GM19395 (cell line): ENCODE results near the gene BABAM2.

Source experiments
- ATAC-seq: cut with Tn5 transposase; IDR thresholded peaks from one replicate; pipeline ENCODE4 v1.9.1; 2021; ENCODE audit warnings: mild to moderate bottlenecking, moderate library complexity; ENCODE audit not compliant: unreplicated experiment

Gene BABAM2

DNA sequence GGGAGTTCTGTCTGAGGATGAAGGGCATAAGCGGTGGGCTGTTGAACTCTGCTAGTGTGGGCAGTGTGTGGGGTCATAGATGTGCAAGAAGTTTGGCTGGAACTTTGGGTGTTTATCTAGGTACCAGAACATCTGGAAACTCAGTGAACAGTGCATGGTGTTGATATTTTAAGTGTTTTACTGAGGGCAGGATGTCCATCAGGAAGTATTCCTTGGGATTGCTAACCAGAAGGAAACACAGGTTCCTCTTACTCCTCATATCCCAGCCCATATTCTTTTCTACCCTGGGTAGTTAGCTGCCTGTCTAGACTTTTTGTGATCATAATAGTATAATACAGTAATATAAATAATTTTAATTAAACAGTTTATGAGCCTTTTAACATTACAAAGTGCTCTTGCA, 15.5 kb downstream of the BABAM2 start:
- ATAC-seq = no peak

DNA sequence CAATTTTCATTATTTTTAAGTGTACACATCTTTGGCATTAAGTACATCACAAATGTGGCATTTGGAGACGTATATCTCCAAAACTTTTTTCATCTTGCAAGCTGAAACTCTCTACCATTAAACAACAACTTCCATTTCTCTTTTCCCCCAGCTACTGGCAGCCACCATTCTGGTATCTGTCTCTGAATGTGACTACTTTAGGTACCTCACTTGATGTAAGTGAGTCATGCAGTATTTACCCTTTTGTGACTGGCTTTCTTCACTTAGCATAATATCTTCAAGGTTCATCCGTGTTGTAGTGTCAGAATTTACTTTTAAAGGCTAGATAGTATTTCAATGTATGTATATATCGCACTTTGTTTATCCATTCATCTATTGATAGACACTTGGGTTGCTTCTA, 17.0 kb downstream of the BABAM2 start:
- no peak for ATAC-seq

DNA sequence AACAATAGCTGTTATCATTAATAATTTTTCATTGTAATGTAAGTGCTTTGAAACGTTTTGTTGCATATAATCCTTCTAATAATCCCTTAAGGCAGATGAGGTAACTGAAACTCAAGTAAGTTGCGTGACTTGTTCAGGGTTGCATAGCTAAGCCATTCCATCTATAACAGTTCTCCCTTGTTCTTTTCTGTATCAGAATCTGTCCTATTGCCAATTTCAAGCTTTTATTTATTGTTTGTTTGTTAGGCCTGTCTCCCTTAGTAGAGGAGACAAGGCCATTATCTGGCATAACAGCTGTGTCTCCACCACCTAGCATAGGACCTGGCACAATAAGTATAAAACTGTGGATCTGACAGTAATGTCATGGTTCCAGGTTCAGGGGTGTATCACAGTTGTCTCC, 19.4 kb downstream of the BABAM2 start:
- ATAC-seq = no peak

DNA sequence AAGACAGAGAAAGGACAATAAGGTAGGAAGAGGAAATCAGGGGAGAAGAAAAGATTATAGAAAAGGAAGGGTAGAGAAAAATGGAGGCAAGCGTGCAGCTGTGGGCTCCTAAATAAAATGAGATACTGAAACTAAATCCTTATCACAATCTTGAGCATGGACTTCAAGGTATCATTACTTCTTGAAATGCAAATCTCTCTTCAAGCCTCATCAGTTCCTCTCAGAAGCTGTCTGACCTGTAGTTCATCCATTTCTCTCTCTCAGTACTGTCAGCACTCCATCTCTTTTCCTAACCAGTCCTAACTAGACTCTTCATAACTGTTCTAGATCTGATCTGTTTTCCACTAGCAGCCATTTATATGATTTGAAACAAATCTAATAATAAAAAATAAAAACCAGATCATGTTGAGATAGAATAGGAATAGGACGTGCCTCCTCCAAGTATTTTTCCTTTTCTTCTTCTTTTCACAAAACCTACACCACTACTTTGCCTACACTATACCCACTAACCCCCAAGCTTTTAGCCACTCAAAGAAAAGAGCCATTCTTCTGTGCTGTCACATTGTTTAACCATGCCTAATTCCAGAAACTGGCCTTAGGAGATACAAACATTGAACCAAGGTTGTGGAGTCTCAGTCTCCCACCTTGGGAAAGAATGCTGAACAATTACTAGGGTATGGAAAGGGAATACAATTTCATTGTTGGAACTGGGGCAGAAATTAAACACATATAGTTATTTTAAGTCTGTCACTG, 21.1 kb downstream of the BABAM2 start:
- no peak for ATAC-seq

DNA sequence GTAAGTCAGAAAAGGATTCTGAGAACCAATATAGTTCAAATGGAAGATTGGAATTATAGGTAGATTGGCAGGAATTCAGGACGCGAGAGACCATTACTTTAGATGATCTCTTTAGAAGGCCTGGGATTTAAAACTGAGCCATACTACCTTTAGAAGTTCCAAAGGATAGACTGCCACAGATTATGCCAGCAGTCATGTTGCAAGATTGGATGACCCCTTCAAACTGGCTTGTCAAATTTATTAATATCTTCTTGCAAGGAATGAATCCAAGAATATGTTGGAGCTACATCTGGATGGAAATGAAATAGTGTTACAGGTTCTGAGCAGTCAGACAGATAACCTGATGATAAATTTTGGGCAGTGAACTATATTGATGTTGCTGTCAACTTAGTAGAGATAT, 22.0 kb downstream of the BABAM2 start:
- no peak for ATAC-seq

DNA sequence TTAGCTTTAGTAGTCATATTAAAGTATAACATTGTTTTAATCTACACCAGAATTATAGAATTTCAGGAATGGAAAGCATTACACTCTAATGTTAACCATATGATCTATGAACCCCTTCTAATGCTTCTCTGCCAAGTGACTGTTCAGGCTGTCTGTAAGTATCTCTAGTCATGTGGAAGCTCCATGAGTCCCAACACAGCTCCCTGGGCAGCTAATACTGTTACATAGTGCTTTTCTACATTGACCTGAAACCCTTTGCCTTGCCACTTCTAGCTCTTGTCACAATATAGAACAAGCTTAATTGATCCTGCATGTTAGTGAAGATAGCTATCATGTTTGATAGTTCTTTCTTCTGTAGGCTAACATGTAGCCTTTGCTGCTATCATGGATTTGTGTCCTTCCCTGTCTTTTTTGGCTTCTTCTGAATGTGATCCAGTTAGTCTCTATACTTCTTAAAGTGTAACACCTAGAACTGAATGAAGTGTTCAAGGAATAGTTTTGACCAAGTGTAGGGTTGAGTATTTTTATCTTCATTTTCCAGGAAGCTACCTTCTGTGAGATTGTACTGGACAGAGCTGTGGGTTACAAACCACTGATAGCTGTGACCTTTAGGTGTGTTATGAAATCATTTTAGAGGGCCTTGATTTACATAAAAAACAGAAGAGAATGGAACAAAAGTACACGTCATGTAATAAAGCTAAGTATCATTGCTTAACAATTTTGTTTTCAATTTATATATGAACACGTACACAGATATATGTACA, 23.7 kb downstream of the BABAM2 start:
- ATAC-seq = no peak

DNA sequence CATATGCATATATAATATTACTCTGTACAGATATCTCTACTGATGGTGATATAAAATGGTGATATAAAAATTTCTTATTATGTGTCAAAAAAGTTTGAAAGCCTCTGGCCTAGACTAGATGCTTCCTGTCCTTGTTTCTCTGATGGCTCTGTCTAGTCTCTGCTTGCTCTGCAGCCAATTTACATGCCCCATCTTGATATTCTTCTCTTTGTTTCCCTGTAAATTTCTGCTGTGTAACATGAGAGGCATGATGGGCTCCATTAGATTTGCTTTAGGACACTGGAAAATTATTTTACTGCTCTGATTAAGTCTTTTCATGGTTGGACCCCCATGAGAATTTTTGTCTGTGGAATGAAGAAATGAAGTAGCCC, 24.3 kb downstream of the BABAM2 start:
- no peak for ATAC-seq

DNA sequence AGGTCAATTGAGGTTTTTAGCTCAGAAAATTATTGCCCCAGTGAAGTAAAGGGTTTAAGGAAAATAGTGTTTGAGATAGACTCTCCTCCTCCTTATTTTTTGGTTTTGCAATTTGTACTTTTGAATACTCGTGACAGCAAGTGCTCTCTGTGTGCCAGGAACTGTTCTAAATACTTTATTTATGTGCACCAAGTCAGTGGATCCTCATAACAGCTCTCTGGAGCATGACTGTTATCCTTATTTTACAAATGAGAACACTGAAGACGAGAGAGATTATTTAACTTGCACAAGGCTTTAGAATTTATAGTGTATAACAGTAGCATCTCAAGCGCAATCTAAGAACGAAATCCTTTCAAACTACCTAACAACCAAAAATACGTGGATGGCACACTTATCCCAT, 24.7 kb downstream of the BABAM2 start:
- no peak for ATAC-seq

DNA sequence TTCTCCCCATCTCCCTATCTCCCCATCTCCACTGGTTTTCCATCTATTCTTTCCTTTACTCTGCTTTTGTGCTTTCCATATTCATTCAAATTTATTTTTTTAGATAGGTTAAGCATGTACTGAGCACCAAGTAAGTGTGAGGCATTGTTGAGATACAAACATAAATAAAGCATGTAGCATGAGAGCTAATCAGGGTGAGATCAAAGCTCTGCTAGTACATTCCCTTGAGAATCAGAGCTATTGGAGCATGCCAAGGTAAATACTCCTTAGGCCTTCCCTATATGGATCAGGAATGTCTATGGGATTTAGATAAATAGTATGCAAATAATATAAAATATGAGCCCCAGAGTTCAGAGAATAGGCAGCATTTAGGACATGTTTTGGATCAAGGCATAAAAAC, 25.3 kb downstream of the BABAM2 start:
- no peak for ATAC-seq

DNA sequence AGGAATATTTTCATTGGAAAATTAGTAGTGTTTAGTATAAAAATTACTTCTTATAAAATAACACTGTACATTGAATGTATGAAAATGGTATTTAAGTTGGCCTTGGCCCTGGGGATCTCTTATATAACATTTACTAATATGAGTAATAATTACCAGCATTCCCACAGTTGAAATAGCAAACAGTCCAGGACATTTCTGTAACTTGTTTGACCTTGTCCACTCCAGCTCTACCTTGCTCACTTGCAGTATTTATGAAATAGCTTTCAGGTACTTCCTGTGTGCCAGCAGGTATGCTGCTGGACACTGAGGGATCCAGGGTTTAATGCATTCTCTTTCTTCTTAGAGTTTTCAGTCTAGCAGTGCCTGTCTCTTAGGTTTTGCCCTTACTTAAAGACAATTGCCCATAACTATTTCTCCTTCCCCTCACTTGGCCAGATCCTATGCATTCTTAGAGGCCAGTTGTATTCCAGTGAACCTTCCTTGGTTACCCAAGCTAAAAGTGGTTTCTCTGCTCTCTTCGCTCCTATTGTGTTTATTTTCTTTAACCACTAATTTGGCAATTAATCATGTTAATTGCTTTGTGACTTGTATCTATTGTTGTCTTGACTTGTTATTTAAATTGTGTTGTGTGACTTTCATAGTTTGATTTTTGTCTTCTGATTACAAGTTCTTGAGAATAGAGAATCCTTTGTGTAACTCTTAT, 25.9 kb downstream of the BABAM2 start:
- ATAC-seq = no peak

DNA sequence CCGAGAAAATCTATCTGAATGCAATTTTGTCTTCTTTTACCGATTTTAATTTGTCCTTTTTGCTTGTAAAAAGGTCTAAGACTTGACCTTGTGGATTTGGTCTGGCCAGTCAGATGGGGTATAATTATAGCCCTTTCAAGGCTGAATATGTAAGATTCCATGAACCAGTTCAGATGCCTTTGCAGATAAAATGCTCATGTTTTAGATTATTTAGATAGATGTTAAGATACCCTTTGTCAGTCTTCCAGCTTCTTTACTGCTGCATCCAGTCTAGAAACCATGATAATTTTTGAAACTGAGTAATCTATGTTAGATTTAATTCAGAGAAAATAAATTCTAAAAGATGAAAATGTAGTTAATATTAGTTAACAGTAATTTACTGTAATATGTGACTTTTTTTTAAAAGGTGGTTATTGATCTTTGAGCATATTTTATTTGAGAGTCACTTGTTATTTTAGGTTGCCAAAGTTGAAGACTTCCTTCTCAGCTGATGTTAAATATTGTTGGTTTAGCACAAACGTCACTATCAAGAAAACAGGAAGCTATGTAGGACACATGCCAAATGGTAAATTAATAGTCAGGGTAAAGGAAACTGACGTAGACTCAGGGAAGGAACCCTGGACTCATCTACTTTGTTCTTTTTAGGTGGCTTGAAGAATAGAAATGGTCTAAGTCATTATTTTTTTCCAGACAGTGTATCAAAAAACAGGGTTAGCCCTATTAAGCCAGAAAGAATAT, 29.8 kb downstream of the BABAM2 start:
- no peak for ATAC-seq

DNA sequence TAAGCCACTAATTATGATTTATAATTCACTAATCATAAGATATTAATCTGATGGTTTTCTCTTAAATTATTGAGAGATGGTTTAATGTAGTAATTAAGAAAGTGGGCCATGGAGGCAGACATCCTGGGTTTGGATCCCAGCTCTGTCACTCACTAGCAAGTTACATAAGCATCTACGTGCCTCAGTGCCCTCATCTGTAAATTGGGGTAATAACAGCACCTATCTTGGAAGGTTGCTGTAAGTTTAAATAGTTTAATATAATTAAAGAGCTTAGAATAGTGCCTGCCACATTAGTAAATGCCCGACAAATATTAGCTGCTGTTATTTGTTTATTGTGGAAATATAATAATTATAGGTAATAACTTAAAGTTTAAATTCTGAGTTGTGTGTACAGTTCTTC, 30.9 kb downstream of the BABAM2 start:
- ATAC-seq = no peak

DNA sequence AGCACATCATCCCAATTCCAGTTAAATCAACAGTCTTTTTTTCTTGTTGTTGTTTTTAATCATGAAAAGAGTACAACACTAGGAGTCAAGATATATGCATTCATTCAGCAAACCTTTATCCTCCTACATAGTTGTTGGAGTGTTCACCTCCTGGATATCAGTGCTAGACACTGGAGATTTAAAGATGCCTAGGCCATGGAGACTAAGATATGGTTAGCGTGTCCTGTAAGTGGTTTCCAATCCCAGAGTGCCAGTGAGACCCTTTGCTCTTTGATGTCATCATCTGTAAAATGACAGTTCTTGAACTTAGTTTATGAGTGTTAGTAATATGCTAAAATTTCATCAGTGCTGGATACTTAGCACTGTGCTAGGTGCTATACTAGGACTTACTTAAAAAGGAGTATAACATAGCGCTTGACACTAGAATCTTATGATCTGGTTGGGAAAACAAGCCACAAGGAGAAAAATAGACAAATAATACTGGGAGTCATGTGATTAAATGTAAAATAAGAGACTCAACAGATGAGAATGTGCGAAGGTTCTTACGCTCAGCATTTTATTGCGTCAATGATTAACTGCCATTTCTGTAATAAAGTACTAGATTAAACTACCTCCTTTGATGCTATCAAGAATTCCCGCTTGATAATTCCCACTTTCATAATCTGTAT, 31.5 kb downstream of the BABAM2 start:
- ATAC-seq = no peak

DNA sequence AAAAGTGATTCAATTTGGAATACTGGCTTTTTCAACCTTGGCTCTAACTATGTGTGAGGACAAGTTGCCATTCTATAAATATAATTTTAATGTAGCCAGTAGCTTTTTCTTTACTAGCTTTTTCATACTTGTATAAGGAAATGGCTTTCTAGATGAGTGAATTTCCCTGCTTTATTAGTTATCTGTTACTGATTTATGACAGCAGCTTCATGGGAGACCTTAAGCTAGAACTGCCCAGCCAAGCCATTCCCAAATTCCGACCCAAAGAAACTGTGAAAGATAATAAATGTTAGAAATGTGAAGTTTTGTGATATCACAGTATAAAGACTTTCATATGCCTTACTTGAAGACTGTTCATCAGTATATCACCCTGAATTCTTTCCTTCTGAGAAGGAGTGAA, 32.3 kb downstream of the BABAM2 start:
- ATAC-seq = no peak

DNA sequence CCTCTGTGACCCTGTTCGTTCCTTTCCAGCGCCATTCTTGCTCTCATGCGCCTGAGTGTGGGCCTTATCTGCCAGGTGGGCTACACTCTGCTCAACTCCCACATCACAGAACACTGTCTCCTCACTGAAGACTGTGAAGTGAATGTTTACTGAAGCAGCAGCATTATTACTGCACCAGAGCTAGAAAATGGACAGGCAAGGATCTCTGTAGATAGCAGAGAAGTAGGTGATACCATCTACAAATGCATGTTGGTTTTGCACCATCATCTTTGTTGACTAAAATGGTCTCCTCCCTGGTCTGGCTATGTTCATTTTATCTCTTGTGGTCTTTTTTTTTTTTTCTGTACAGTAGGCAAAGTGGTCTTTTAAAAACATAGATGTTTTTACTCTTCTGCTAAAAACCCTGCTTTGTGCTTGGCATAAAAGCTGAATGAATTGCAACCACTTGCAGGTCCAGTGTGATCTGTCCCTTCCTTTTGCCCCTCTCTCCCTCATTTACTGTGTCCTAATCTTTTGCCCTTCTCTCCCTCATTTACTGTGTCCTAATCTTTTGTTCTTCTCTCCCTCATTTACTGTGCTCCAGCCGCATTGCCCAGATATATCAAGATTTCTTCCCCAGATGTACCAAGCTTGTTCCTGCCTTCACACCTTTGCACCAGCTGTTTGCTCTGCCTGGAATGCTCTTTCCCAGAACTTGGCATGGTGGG, 35.4 kb downstream of the BABAM2 start:
- ATAC-seq = no peak

DNA sequence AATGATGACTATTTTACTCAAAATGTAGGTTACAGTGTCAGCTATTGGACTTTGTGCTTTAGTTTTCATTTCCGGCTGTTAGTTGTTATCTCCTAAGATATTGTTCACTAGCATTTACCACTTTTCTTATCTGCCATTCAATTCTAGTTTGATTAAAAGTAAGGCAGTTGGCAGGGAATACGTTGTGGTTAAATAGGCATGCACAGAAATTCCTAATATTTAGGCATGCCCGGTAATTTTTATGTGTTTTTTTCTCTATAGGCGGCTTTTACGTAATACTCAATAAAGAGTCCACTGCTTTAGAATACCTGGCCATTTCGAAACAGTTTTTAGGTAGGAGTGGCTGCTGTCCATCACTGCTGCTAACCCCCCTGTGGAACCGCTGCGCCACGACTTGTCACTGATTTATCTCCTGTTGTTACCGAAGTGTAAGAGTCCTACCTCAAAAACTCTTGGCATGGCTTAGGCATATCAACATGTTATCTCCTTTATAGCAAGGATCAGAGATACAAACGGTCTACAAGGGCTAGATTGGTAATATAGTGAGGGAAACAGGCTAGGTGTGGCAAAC, 39.5 kb downstream of the BABAM2 start:
- no peak for ATAC-seq

DNA sequence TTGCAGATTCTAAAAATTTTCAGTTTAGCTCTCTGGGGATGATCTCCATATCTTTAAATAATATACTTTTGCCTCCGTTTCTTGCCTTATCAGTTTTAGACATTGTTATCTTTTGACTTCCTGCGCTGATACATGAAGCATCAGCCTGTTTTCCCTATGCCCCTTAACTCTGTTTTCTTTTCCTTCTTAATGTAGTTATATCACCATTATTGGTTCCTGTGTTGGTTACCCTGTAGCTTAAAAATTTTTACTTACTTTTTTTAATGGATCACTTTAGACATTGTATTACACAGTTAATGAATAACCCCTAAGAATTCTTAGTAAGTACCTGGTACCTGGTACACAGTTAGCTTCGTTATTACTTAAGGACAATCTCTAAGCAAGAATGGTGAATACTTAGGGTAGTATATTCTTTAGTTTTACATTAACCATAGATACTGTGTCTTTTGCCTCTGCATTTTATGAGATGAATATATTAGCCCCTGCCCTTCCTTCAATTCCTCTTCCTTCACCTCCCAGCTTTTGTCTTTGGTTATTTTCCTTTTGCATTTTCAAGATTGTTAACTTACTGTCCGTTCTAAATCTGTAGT, 40.9 kb downstream of the BABAM2 start:
- ATAC-seq = no peak

DNA sequence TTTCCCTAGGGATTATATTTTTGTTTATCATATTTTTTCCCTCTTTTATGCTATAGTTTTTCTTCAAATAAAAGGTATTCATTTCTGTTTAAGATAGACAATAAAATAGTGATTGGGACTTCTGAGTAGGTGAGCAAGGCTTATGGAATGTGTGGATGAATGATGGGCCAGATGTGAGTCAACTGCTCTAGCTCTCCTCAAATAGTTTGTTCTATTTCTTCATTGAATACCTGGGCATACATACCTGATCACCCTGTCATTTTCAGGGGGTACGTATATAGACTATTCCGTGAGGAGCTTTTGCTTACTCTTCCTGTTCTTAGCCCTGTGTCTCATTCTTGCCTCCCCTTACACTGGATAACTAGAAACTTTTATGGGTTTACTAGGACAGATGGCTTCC, 41.9 kb downstream of the BABAM2 start:
- ATAC-seq = no peak

DNA sequence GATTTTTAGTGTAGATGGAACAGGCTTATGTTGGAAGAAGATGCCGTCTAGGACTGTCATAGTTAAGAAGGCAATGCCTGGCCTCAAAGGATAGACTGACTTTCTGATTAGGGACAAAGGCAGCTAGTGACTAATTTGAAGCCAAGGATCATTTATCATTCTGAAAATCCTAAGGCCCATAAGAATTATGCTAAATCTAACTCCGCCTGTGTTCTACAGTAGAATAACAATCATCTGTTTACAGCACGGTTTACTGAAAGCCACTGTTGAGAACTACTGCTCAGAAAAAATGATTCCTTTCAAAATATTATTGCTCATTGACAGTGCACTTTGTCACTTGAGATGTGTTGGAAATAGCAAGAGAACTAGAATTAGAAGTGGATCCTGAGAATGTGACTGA, 44.5 kb downstream of the BABAM2 start:
- no peak for ATAC-seq
